HG03196 (cell line): ENCODE data around the gene TTYH1.

Source experiments
- ATAC-seq: cut with Tn5 transposase; IDR thresholded peaks from one replicate; pipeline ENCODE4 v1.9.1; 2021; ENCODE audit not compliant: unreplicated experiment

The TTYH1 gene

GRCh38 chr19:54473892-54474372 lies 58.7 kb downstream of the TTYH1 start:
- no peak for ATAC-seq

- no peak for ATAC-seq
Observed at GRCh38 chr19:54475706-54476105, 60.4 kb downstream of the TTYH1 start.

GRCh38 chr19:54477650-54478049 lies 62.4 kb downstream of the TTYH1 start:
- ATAC-seq, result no peak

GRCh38 chr19:54478677-54479266 lies 63.5 kb downstream of the TTYH1 start:
- no peak for ATAC-seq

GRCh38 chr19:54480051-54480450 lies 64.8 kb downstream of the TTYH1 start:
- ATAC-seq, result no peak

GRCh38 chr19:54481326-54481930 lies 66.2 kb downstream of the TTYH1 start:
- ATAC-seq, result no peak

GRCh38 chr19:54482889-54483288 lies 67.6 kb downstream of the TTYH1 start:
- no peak for ATAC-seq

GRCh38 chr19:54484451-54484850 lies 69.2 kb downstream of the TTYH1 start:
- no peak for ATAC-seq

GRCh38 chr19:54485851-54486250 lies 70.6 kb downstream of the TTYH1 start:
- ATAC-seq, result no peak
